Colonic mucosa (tissue), 4 donors: ENCODE results near the gene PRTFDC1. TPM values are rescaled to one million over a fixed set of nuclear protein-coding genes. Genes with fewer than 3 reads are reported as not detected.
"Not testable (repeated sequence)": the region's sequence is repeated elsewhere in the genome, so short reads cannot be mapped to it uniquely, and the experiment has no call there.

ENCODE experiments used
- DNase-seq: peaks from one replicate; pipeline ENCODE4 v3.0.0-alpha.2; 2020
- H3K27ac ChIP-seq: fragments of 200-600 bp; one replicate; pipeline ENCODE4 v1.8.0; 2021
- H3K27me3 ChIP-seq: fragments of 200-600 bp; one replicate; pipeline ENCODE4 v1.8.0; 2021
- H3K36me3 ChIP-seq: fragments of 200-600 bp; one replicate; pipeline ENCODE4 v1.8.0; 2021
- H3K4me1 ChIP-seq: fragments of 200-600 bp; one replicate; pipeline ENCODE4 v1.8.0; 2021; ENCODE audit warnings: mild to moderate bottlenecking
- H3K4me3 ChIP-seq: fragments of 200-600 bp; one replicate; pipeline ENCODE4 v1.8.0; 2021
- H3K9ac ChIP-seq, 2 donors: one replicate each; pipeline ENCODE4 v1.7.0; 2013; ENCODE audit warnings: control low read depth in 2 of 2, low read depth in 2 of 2, low read length in 2 of 2
- H3K9me3 ChIP-seq: fragments of 200-600 bp; one replicate; pipeline ENCODE4 v1.8.0; 2021
- CTCF ChIP-seq: fragments of 200-600 bp; IDR thresholded peaks from one replicate; pipeline ENCODE4 v1.8.0; 2022; ENCODE audit warnings: antibody characterized with exemption, mild to moderate bottlenecking
- intact Hi-C: fragments of 100-400 bp; cut with DNase I; formaldehyde crosslinking; loops from one replicate; pipeline ENCODE4 v1.14.1; 2022
- total RNA-seq, 2 donors: library from RNA; stranded (reverse); fragmentation: NEBNext Ultra II Directional in 1 of 2; extraction: Animal tissue kit (Norgen Biotek cat#: 25700) in 1 of 2; gene quantifications; one replicate each; pipeline ENCODE4 v1.2.1, GENCODE V29; 2021
- donor health status: healthy.
- donor health status: DM: no; HTN: no; CAD: no.
- donor health status: DM: no; HTN: no; CAD: no.

The PRTFDC1 gene
- total RNA-seq, 2 donors from 2014 or later, result 8.1 to 16.0 TPM

- intact Hi-C loops, result no loop called here
- Histone ChIP-seq H3K9ac (no peak overlapping the region), H3K27ac (no peak overlapping the region)
Observed at GRCh38 chr10:24929904-24930303, 22.5 kb downstream of the PRTFDC1 start.

GRCh38 chr10:24929056-24929544 is 23.3 kb downstream of the PRTFDC1 start:
- Histone ChIP-seq H3K27me3 (no peaks in the 10 kb centered on the region), H3K4me1 (no peaks in the 10 kb centered on the region), H3K9ac (no peak overlapping the region), H3K27ac (no peak overlapping the region), H3K36me3 (no peaks in the 10 kb centered on the region), H3K9me3 (no peaks in the 10 kb centered on the region), H3K4me3 (no peak overlapping the region)
- intact Hi-C loops, result no loop called here
- no peak for DNase-seq
- no peak for TF ChIP-seq CTCF

More at GRCh38 chr10:24929904-24930303, 22.5 kb downstream of the PRTFDC1 start:
- H3K36me3 ChIP-seq, result no peaks in the 10 kb centered on the region
- H3K9me3 ChIP-seq, result no peaks in the 10 kb centered on the region
- no peak for DNase-seq
- no peaks in the 10 kb centered on the region for H3K27me3 ChIP-seq
- TF ChIP-seq CTCF, result no peak
- no peaks in the 10 kb centered on the region for H3K4me1 ChIP-seq
- H3K4me3 ChIP-seq, result no peak overlapping the region

GRCh38 chr10:24928163-24928562 is 24.2 kb downstream of the PRTFDC1 start:
- intact Hi-C loops, result no loop called here
- TF ChIP-seq CTCF, result no peak
- no peak for DNase-seq

GRCh38 chr10:24926557-24926956 is 25.8 kb downstream of the PRTFDC1 start:
- Histone ChIP-seq H3K9ac (no peak overlapping the region), H3K4me3 (no peak overlapping the region), H3K27ac (no peak overlapping the region), H3K27me3 (no peaks in the 10 kb centered on the region), H3K4me1 (no peaks in the 10 kb centered on the region), H3K36me3 (no peaks in the 10 kb centered on the region), H3K9me3 (no peaks in the 10 kb centered on the region)
- no peak for DNase-seq
- no peak for TF ChIP-seq CTCF
- intact Hi-C loops, result no loop called here

More at GRCh38 chr10:24928163-24928562, 24.2 kb downstream of the PRTFDC1 start:
- no peak overlapping the region for H3K4me3 ChIP-seq
- no peaks in the 10 kb centered on the region for H3K36me3 ChIP-seq
- H3K27me3 ChIP-seq, result no peaks in the 10 kb centered on the region
- H3K9me3 ChIP-seq, result no peaks in the 10 kb centered on the region
- no peaks in the 10 kb centered on the region for H3K4me1 ChIP-seq
- H3K9ac ChIP-seq, result no peak overlapping the region
- H3K27ac ChIP-seq, result no peak overlapping the region

- Histone ChIP-seq H3K27me3 (no peaks in the 10 kb centered on the region), H3K27ac (no peak overlapping the region), H3K4me1 (no peaks in the 10 kb centered on the region), H3K4me3 (no peak overlapping the region), H3K9me3 (no peaks in the 10 kb centered on the region), H3K9ac (no peak overlapping the region), H3K36me3 (no peaks in the 10 kb centered on the region)
- intact Hi-C loops, result no loop called here
- DNase-seq, result no peak
- TF ChIP-seq CTCF, result no peak
Observed at GRCh38 chr10:24925799-24926198, 26.6 kb downstream of the PRTFDC1 start.

- H3K4me3 ChIP-seq, intact Hi-C loops, H3K27ac ChIP-seq, H3K9ac ChIP-seq, H3K4me1 ChIP-seq, H3K36me3 ChIP-seq, H3K27me3 ChIP-seq, DNase-seq, H3K9me3 ChIP-seq: not testable (repeated sequence)
Observed at GRCh38 chr10:24924483-24924882, 27.9 kb downstream of the PRTFDC1 start.

- H3K9ac ChIP-seq, intact Hi-C loops, H3K27ac ChIP-seq: not testable (repeated sequence)
Observed at GRCh38 chr10:24922222-24922868, 30.1 kb downstream of the PRTFDC1 start.

More at GRCh38 chr10:24922222-24922868, 30.1 kb downstream of the PRTFDC1 start:
- not testable (repeated sequence) for H3K27me3 ChIP-seq, H3K36me3 ChIP-seq, H3K4me1 ChIP-seq, DNase-seq, H3K9me3 ChIP-seq, H3K4me3 ChIP-seq
